A172 (cell line): Measurements from ENCODE around the gene CAVIN3. TPM values are rescaled to one million over a fixed set of nuclear protein-coding genes. Genes with fewer than 3 reads are reported as not detected.

Experiments
- DNase-seq: peaks from one replicate; pipeline ENCODE4 v3.0.0-alpha.2; 2015; ENCODE audit warnings: low spot score
- total RNA-seq: library from RNA; depleted of rRNA; stranded (reverse); fragments of >200 nt; shearing (Covaris generic); gene quantifications from 2 replicates; pipeline ENCODE4 v1.2.3, GENCODE V29; 2014; rRNA removed

The CAVIN3 gene
- total RNA-seq, 1 experiment from 2014 or later = not detected

GRCh38 chr11:6270584-6271246, 49.6 kb downstream of the CAVIN3 start:
- DNase-seq = no peak

DNA sequence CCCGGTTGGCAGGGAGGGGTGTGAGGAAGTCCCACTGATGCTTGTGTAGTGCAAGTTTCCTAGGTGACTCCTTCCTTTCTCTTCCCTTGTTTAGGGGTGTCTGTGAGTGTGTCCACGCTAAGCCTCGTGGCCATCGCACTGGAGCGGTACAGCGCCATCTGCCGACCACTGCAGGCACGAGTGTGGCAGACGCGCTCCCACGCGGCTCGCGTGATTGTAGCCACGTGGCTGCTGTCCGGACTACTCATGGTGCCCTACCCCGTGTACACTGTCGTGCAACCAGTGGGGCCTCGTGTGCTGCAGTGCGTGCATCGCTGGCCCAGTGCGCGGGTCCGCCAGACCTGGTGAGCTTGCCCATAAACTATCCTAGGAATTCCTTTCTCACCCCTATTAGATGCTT, 50.3 kb downstream of the CAVIN3 start:
- DNase-seq = no peak

Other genes starting within 250 kb of the CAVIN3 start
- not detected in 2 replicates for gene OR56B4, start 212.8 kb downstream of the CAVIN3 start, total RNA-seq
- gene OR52B2, start 150.2 kb downstream of the CAVIN3 start, total RNA-seq = not detected in 2 replicates
- not detected in 2 replicates for gene OR52W1, start 121.3 kb downstream of the CAVIN3 start, total RNA-seq
- not detected in 2 replicates for gene C11orf42, start 114.9 kb downstream of the CAVIN3 start, total RNA-seq
- gene FHIP1B, start 85.9 kb downstream of the CAVIN3 start, total RNA-seq = 9.6 and 13.1 TPM in 2 replicates
- 0.17 TPM in 1 of 2 replicates, not detected in the other for gene CNGA4, start 81.4 kb downstream of the CAVIN3 start, total RNA-seq
- not detected in 2 replicates for gene CCKBR, start 60.7 kb downstream of the CAVIN3 start, total RNA-seq
- 140 and 147 TPM in 2 replicates for gene SMPD1, start 70.0 kb upstream of the CAVIN3 start, total RNA-seq
- gene APBB1, start 98.6 kb upstream of the CAVIN3 start, total RNA-seq = 58.4 and 63.3 TPM in 2 replicates
- 0.14 and 0.74 TPM in 2 replicates for gene HPX, start 120.5 kb upstream of the CAVIN3 start, total RNA-seq
- 27.3 and 32.8 TPM in 2 replicates for gene TRIM3, start 153.4 kb upstream of the CAVIN3 start, total RNA-seq
- gene ARFIP2, start 160.8 kb upstream of the CAVIN3 start, total RNA-seq = 68.6 and 68.7 TPM in 2 replicates
- 32.4 and 58.1 TPM in 2 replicates for gene TIMM10B, start 161.0 kb upstream of the CAVIN3 start, total RNA-seq
- gene DNHD1, start 176.8 kb upstream of the CAVIN3 start, total RNA-seq = 1.9 and 3.0 TPM in 2 replicates